GM08714 (cell line): ENCODE data around the gene PCYT2.

ENCODE experiments used
- H3K4me3 ChIP-seq: fragments of 200-500 bp; sonication (Bioruptor generic); 2 replicates; pipeline ENCODE4 v1.5.1; 2014; ENCODE audit warnings: mild to moderate bottlenecking, low read length, inconsistent platforms
- ZNF274 ChIP-seq: IDR thresholded peaks from 2 replicates; pipeline ENCODE4 v1.6.1; 2012; ENCODE audit warnings: mild to moderate bottlenecking, low read depth, low read length

PCYT2 gene

GRCh38 chr17:81934098-81934757, 23.0 kb upstream of the PCYT2 start:
- no peak overlapping the region for H3K4me3 ChIP-seq
- no peak for TF ChIP-seq ZNF274

- TF ChIP-seq ZNF274 = no peak
Observed at GRCh38 chr17:81933178-81933699, 22.0 kb upstream of the PCYT2 start.

GRCh38 chr17:81932333-81932983, 21.3 kb upstream of the PCYT2 start:
- no peak overlapping the region for H3K4me3 ChIP-seq
- TF ChIP-seq ZNF274 = no peak

More at GRCh38 chr17:81933178-81933699, 22.0 kb upstream of the PCYT2 start:
- no peak overlapping the region for H3K4me3 ChIP-seq

- no peak overlapping the region for H3K4me3 ChIP-seq
- TF ChIP-seq ZNF274 = no peak
Observed at GRCh38 chr17:81931557-81932332, 20.5 kb upstream of the PCYT2 start.

GRCh38 chr17:81931189-81931556, 20.0 kb upstream of the PCYT2 start:
- no peak for TF ChIP-seq ZNF274
- H3K4me3 ChIP-seq = no peak overlapping the region

- TF ChIP-seq ZNF274 = no peak
- H3K4me3 ChIP-seq = no peak overlapping the region
Observed at GRCh38 chr17:81930142-81931125, 19.2 kb upstream of the PCYT2 start.

GRCh38 chr17:81929253-81930141, 18.3 kb upstream of the PCYT2 start:
- TF ChIP-seq ZNF274 = no peak
- no peak overlapping the region for H3K4me3 ChIP-seq

GRCh38 chr17:81928544-81929252, 17.5 kb upstream of the PCYT2 start:
- TF ChIP-seq ZNF274 = no peak
- H3K4me3 ChIP-seq = peak overlapping the region; percentile 56; the same call in 1 of the 2 replicates

- H3K4me3 ChIP-seq = peak within 1 kb of the TSS; percentile 74
- TF ChIP-seq ZNF274 = no peak
Observed at GRCh38 chr17:81927653-81928543, 16.7 kb upstream of the PCYT2 start, which contains the start of gene MAFG. Gene MAFG, minus strand, starts transcription at chr17:81927735. Its CDS starts 4,550 bp downstream, at chr17:81923185.

- H3K4me3 ChIP-seq = peak overlapping the region; percentile 74
- TF ChIP-seq ZNF274 = no peak
Observed at GRCh38 chr17:81927152-81927652, 16.0 kb upstream of the PCYT2 start.
